Calu3 (cell line): ENCODE measurements around the gene MCTP1. TPM values are rescaled to one million over a fixed set of nuclear protein-coding genes. Genes with fewer than 3 reads are reported as not detected.
"Not testable (repeated sequence)": the region's sequence is repeated elsewhere in the genome, so short reads cannot be mapped to it uniquely, and the experiment has no call there.

Experiments used
- BruUV-seq: library from RNA; stranded (reverse); fragments of 400-500 nt; replicated peaks from 2 replicates; lab custom pipeline; 2021; lab: Mats Ljungman, UMichigan
- CTCF ChIA-PET: fragments of 300-600 bp; sonication (Branson Sonifier 250); formaldehyde crosslinking; loops from one replicate; lab custom pipeline; 2022; ENCODE audit warnings: antibody characterized with exemption; lab: Charles Lee
- DNase-seq: peaks from one replicate; pipeline ENCODE4 v3.0.0; 2022
- H3K27ac Mint-ChIP-seq: one replicate; pipeline ENCODE4 v1.8.0; 2022; ENCODE audit warnings: mixed read lengths; ENCODE audit not compliant: unreplicated experiment
- H3K27me3 Mint-ChIP-seq: one replicate; pipeline ENCODE4 v1.8.0; 2022; ENCODE audit warnings: mixed read lengths; ENCODE audit not compliant: unreplicated experiment
- H3K36me3 Mint-ChIP-seq: one replicate; pipeline ENCODE4 v1.8.0; 2022; ENCODE audit warnings: mild to moderate bottlenecking, moderate library complexity, mixed read lengths; ENCODE audit not compliant: insufficient read depth, unreplicated experiment
- H3K4me1 Mint-ChIP-seq: one replicate; pipeline ENCODE4 v1.8.0; 2022; ENCODE audit warnings: mild to moderate bottlenecking, low read depth, mixed read lengths; ENCODE audit not compliant: unreplicated experiment
- H3K4me3 Mint-ChIP-seq: one replicate; pipeline ENCODE4 v1.8.0; 2022; ENCODE audit warnings: mild to moderate bottlenecking, low read depth, moderate library complexity, mixed read lengths; ENCODE audit not compliant: unreplicated experiment
- H3K9me3 Mint-ChIP-seq: one replicate; pipeline ENCODE4 v1.8.0; 2022; ENCODE audit warnings: low read depth, mixed read lengths; ENCODE audit not compliant: unreplicated experiment
- intact Hi-C: fragments of 100-400 bp; cut with micrococcal nuclease; formaldehyde crosslinking; loops from one replicate; pipeline ENCODE4 v1.10.0; 2022; ENCODE audit not compliant: unreplicated experiment
- total RNA-seq: library from RNA; stranded (reverse); gene quantifications from 2 replicates; pipeline ENCODE4 v1.2.3, GENCODE V29; 2022
- TF ChIP-seq, protein P1 (sequence below): fragments of 200-600 bp; IDR thresholded peaks from one replicate; pipeline ENCODE4 v1.8.0; 2022; ENCODE audit warnings: antibody characterized with exemption; ENCODE audit not compliant: unreplicated experiment

Gene MCTP1
- total RNA-seq, 1 experiment from 2014 or later = 28.4 TPM

DNA sequence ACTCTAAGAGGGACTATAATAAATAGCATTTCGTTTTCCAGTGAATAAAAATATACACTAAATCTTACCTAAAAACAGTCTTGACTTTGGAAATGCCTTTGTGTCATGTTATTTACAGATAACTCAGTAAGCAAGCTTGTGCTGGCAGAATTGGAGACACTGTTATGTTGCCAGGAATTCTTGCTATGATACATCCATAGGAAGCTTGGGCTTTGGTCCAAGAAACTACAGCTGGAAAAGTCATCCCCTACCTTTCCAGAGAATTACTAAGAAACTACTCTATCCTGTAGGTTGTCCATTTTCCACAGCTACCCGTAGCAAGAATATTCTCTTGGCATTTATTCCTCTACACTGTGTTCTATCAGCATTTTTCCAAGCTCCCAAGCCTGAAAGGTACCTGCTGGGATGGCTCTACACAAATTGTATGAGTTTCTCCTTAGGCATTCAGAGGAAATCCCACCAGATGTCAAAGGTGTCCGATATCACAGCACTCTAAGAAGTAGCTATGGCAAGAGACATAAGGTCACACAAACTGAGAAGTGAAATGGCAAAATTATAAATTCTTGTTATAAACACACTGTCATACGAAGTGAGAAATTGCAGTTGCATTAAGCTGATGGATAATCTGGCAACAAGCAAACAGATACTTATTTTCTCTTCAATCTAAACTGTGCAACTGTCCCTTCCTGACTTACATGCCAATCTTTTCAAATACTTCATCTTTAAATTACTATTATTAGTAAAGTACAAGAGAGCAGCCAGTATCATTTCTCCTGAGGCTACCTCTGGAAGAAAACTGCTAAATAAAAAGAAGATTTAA is 68.5 kb downstream of the MCTP1 start:
- CTCF ChIA-PET = no interaction called here
- Mint-ChIP-seq H3K9me3 (peaks cover 3% of the 10 kb centered on the region), H3K27me3 (peaks cover 6% of the 10 kb centered on the region), H3K36me3 (no peaks in the 10 kb centered on the region), H3K4me1 (no peaks in the 10 kb centered on the region), H3K27ac (no peak overlapping the region), H3K4me3 (no peak overlapping the region)
- intact Hi-C loops = no loop called here
- TF ChIP-seq, protein P1, sequence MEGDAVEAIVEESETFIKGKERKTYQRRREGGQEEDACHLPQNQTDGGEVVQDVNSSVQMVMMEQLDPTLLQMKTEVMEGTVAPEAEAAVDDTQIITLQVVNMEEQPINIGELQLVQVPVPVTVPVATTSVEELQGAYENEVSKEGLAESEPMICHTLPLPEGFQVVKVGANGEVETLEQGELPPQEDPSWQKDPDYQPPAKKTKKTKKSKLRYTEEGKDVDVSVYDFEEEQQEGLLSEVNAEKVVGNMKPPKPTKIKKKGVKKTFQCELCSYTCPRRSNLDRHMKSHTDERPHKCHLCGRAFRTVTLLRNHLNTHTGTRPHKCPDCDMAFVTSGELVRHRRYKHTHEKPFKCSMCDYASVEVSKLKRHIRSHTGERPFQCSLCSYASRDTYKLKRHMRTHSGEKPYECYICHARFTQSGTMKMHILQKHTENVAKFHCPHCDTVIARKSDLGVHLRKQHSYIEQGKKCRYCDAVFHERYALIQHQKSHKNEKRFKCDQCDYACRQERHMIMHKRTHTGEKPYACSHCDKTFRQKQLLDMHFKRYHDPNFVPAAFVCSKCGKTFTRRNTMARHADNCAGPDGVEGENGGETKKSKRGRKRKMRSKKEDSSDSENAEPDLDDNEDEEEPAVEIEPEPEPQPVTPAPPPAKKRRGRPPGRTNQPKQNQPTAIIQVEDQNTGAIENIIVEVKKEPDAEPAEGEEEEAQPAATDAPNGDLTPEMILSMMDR = no peak
- BruUV-seq = no TSS peak
- no peak for DNase-seq

DNA sequence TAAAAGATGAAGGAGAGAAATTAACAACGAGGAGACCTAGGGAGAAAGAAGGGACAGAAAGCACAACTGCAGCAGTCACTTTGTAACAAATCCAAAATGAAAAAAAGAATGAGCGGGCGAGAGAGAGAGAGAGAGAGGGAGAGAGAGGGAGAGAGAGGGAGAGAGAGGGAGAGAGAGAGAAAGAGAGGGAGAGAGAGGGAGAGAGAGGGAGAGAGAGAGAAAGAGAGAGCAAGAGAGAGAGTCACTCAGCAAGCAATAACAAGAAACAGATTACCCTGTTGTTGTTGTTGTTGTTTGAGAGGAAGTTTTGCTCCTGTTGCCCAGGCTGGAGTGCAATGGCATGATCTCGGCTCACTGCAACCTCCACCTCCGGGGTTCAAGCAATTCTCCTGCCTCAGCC is 77.1 kb downstream of the MCTP1 start:
- H3K36me3 Mint-ChIP-seq, intact Hi-C loops, DNase-seq, BruUV-seq, H3K4me1 Mint-ChIP-seq, H3K4me3 Mint-ChIP-seq, H3K27ac Mint-ChIP-seq, H3K9me3 Mint-ChIP-seq: not testable (repeated sequence)
- CTCF ChIA-PET = interaction anchor here (0.6 to 0.7 kb wide), 4 partner anchors 12 to 238 kb away, joined by 3 to 9 read pairs (median 4); no protein-coding TSS in a partner anchor
- H3K27me3 Mint-ChIP-seq = peaks cover 16% of the 10 kb centered on the region

GRCh38 chr5:95194856-95195255 is 90.0 kb downstream of the MCTP1 start:
- H3K4me3 Mint-ChIP-seq = no peak overlapping the region
- no peaks in the 10 kb centered on the region for H3K9me3 Mint-ChIP-seq
- DNase-seq = no peak
- BruUV-seq = no TSS peak
- intact Hi-C loops = no loop called here
- H3K36me3 Mint-ChIP-seq = no peaks in the 10 kb centered on the region
- H3K27me3 Mint-ChIP-seq = no peaks in the 10 kb centered on the region
- no peak overlapping the region for H3K27ac Mint-ChIP-seq
- no peaks in the 10 kb centered on the region for H3K4me1 Mint-ChIP-seq
- CTCF ChIA-PET = no interaction called here
- TF ChIP-seq, protein P1 = no peak

- TF ChIP-seq, protein P1 = no peak
- DNase-seq = no peak
- Mint-ChIP-seq H3K27ac (no peak overlapping the region), H3K36me3 (no peaks in the 10 kb centered on the region), H3K4me3 (no peak overlapping the region), H3K27me3 (no peaks in the 10 kb centered on the region), H3K4me1 (no peaks in the 10 kb centered on the region), H3K9me3 (no peaks in the 10 kb centered on the region)
- CTCF ChIA-PET = no interaction called here
- BruUV-seq = no TSS peak
- intact Hi-C loops = no loop called here
These were observed 93.6 kb downstream of the MCTP1 start for GRCh38 chr5:95191330-95191729.

GRCh38 chr5:95184924-95185323 is 100.0 kb downstream of the MCTP1 start:
- Mint-ChIP-seq H3K4me3 (no peak overlapping the region), H3K27ac (no peak overlapping the region), H3K9me3 (no peaks in the 10 kb centered on the region)

More at GRCh38 chr5:95184924-95185323, 100.0 kb downstream of the MCTP1 start:
- BruUV-seq = no TSS peak
- Mint-ChIP-seq H3K36me3 (no peaks in the 10 kb centered on the region), H3K27me3 (peaks cover 13% of the 10 kb centered on the region), H3K4me1 (no peaks in the 10 kb centered on the region)
- TF ChIP-seq, protein P1 = no peak
- no peak for DNase-seq
- intact Hi-C loops = loop anchor here (5.0 kb wide), 1 partner anchor 218 kb away; no protein-coding TSS in a partner anchor
- CTCF ChIA-PET = interaction anchor here (0.7 kb wide), 1 partner anchor 23 kb away, joined by 3 read pairs; no protein-coding TSS in a partner anchor
